ENCODE results near the gene IL17RE. TPM values are rescaled to one million over a fixed set of nuclear protein-coding genes. Genes with fewer than 3 reads are reported as not detected.
"Not testable (repeated sequence)": the region's sequence is repeated elsewhere in the genome, so short reads cannot be mapped to it uniquely, and the experiment has no call there.

The IL17RE gene
- total RNA-seq, 1 donor from 2014 or later, result 3.2 TPM

DNA sequence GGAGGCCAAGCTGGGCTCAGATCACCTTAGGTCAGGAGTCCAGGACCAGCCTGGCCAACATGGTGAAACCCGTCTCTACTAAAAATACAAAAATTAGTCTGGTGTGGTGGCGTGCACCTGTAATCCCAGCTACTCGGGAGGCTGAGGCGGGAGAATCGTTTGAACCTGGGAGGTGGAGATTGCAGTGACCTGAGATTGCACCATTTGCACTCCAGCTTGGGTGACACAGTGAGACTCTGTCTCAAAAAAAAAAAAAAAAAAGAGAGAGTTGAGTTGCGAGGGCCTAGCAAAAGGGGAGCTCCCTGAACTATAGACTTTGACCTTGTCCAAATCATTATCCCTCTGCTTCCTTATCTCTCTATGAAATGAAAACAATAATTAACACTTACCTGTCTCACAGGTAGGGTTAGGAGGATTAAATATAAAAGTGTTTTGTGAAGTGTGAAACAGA lies 1.7 kb upstream of the IL17RE start:
- intact Hi-C loops (cut with micrococcal nuclease); H3K27me3 Mint-ChIP-seq (ENCODE audit: insufficient read depth); DNase-seq (ENCODE audit: low spot score); H3K36me3 Mint-ChIP-seq (ENCODE audit: low read depth); H3K9me3 Mint-ChIP-seq: not testable (repeated sequence)
- H3K27ac Mint-ChIP-seq, result peak overlapping the region; percentile 22
- peaks cover 47% of the 10 kb centered on the region for H3K4me1 Mint-ChIP-seq (ENCODE audit: low read depth)
- H3K4me3 Mint-ChIP-seq, result peak overlapping the region; percentile 23

GRCh38 chr3:9901967-9902366 lies 681 bp upstream of the IL17RE start:
- DNase-seq (ENCODE audit: low spot score), result peak; percentile 36
- intact Hi-C loops (cut with micrococcal nuclease), result loop anchor here (1.0 kb wide), 1 partner anchor 12 kb away; the partner anchor contains the start of gene JAGN1
- H3K27ac Mint-ChIP-seq, result peak overlapping the region; percentile 71

DNA sequence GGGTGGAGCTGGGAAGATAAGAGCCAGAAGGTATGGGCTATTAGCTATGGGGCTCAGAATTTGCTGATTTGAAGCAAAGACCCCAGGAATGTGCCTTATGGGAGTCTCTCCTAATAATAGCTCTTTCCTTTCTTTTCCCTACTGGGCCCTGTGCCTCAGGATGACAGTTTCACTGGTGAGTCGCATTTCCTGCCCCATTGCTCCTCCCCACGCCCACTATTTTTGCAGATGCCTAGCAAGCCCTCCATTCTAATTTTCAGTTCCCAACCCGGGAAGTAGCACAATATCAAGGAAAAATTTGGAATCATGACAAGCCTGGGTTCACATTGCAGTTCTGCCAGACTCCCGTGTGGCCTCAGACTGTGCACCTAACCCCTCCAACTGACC lies 583 bp downstream of the IL17RE start:
- Mint-ChIP-seq H3K27me3 (ENCODE audit: insufficient read depth) (no peaks in the 10 kb centered on the region), H3K36me3 (ENCODE audit: low read depth) (no peaks in the 10 kb centered on the region), H3K9me3 (no peaks in the 10 kb centered on the region), H3K4me3 (peak overlapping the region; percentile 74), H3K27ac (peak overlapping the region; percentile 90), H3K4me1 (ENCODE audit: low read depth) (peaks cover 37% of the 10 kb centered on the region)
- intact Hi-C loops (cut with micrococcal nuclease), result loop anchor here (1.0 kb wide), 1 partner anchor 13 kb away; no protein-coding TSS in a partner anchor
- no peak for DNase-seq (ENCODE audit: low spot score)

More at GRCh38 chr3:9901967-9902366, 681 bp upstream of the IL17RE start:
- no peaks in the 10 kb centered on the region for H3K27me3 Mint-ChIP-seq (ENCODE audit: insufficient read depth)
- peaks cover 42% of the 10 kb centered on the region for H3K4me1 Mint-ChIP-seq (ENCODE audit: low read depth)
- no peaks in the 10 kb centered on the region for H3K36me3 Mint-ChIP-seq (ENCODE audit: low read depth)
- no peaks in the 10 kb centered on the region for H3K9me3 Mint-ChIP-seq
- H3K4me3 Mint-ChIP-seq, result peak overlapping the region; percentile 74

DNA sequence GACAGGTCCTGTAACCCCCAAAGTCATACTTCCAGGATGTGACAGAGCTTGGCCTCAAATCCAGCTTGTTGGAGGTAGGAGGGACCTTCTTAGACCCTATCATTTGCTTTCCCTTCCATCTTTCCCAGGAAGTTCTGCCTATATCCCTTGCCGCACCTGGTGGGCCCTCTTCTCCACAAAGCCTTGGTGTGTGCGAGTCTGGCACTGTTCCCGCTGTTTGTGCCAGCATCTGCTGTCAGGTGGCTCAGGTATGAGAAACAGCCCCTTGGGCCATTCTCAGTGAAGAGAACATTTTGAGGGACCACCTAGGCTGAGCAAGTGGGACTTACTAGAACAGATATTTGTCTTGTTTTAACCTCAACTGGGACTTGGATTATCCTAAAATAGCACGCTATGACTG lies 1.3 kb downstream of the IL17RE start:
- Mint-ChIP-seq H3K36me3 (ENCODE audit: low read depth) (no peaks in the 10 kb centered on the region), H3K9me3 (no peaks in the 10 kb centered on the region), H3K4me1 (ENCODE audit: low read depth) (peaks cover 32% of the 10 kb centered on the region), H3K27ac (no peak overlapping the region), H3K27me3 (ENCODE audit: insufficient read depth) (no peaks in the 10 kb centered on the region), H3K4me3 (peak overlapping the region; percentile 19)
- intact Hi-C loops (cut with micrococcal nuclease), result loop anchor here (1.0 kb wide), 1 partner anchor 12 kb away; no protein-coding TSS in a partner anchor
- DNase-seq (ENCODE audit: low spot score), result no peak

- intact Hi-C loops (cut with micrococcal nuclease), result no loop called here
Measured at GRCh38 chr3:9906480-9906879, 3.8 kb downstream of the IL17RE start.

DNA sequence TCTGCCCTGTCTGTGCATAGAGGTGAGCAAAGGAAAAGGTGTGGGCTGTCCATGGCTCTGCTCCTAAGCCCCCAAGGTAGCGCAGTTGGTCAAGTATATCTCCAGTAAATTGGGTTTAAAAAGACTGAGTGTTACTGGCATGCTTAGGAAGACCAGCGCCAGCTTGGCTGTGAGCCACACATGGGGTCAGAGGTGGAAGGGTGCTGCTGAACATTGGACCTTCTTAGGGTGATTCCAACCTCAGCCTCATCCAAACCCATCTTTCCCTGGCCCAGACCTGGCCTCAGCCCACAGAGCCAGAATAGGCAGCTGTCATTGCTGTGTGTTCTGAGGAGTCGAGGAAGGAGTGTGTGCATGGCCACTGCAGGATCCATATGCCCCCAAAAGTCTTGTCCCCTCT lies 5.6 kb downstream of the IL17RE start:
- H3K36me3 Mint-ChIP-seq (ENCODE audit: low read depth), result no peaks in the 10 kb centered on the region
- no peak overlapping the region for H3K27ac Mint-ChIP-seq
- intact Hi-C loops (cut with micrococcal nuclease), result no loop called here

More at GRCh38 chr3:9906480-9906879, 3.8 kb downstream of the IL17RE start:
- no peak overlapping the region for H3K27ac Mint-ChIP-seq
- peaks cover 37% of the 10 kb centered on the region for H3K4me1 Mint-ChIP-seq (ENCODE audit: low read depth)
- no peak for DNase-seq (ENCODE audit: low spot score)
- H3K9me3 Mint-ChIP-seq, result no peaks in the 10 kb centered on the region
- no peaks in the 10 kb centered on the region for H3K27me3 Mint-ChIP-seq (ENCODE audit: insufficient read depth)
- H3K4me3 Mint-ChIP-seq, result no peak overlapping the region
- no peaks in the 10 kb centered on the region for H3K36me3 Mint-ChIP-seq (ENCODE audit: low read depth)

DNA sequence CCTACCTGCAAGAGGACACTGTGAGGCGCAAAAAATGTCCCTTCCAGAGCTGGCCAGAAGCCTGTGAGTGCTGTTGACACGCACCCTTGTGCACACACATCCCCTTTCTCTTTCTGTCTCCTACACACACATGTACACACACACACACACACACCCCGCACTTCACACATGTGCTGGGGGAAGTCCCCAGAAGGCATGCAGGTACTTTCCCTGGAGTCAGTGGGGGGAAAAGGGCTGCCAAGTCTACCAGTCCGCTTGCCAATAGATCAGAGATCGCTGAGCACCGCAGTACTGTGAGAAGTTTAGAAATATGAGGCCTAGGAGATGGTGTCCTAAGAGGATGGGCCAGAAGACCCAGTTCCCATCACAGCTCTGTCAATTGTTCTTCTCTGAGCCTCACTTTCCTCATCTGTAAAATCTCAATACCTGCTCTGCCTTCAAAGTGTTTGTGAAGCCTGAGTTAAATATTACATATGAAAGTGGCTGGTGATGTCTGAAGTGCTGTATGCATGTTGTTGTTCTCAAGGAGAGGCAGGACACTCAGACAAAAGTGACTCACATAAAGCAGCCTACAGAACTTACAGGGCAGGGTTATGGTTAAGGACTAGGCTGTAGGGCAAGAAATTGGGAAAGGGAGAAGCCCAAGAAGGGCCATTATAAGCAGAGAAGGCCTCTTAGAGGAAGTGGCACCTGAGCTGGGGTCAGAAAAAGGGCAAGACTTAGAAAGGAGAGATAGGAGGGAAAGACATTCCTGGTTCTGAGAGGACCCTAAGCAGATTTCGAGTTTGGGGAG lies 6.8 kb downstream of the IL17RE start:
- intact Hi-C loops (cut with micrococcal nuclease), result loop anchor here (5.0 kb wide), 1 partner anchor 47 kb away; no protein-coding TSS in a partner anchor
- Mint-ChIP-seq H3K4me3 (no peak overlapping the region), H3K9me3 (no peaks in the 10 kb centered on the region), H3K36me3 (ENCODE audit: low read depth) (no peaks in the 10 kb centered on the region), H3K27me3 (ENCODE audit: insufficient read depth) (no peaks in the 10 kb centered on the region), H3K27ac (peak overlapping the region; percentile 29), H3K4me1 (ENCODE audit: low read depth) (peaks cover 20% of the 10 kb centered on the region)
- DNase-seq (ENCODE audit: low spot score), result no peak

More for the DNA sequence above, 5.6 kb downstream of the IL17RE start:
- H3K27me3 Mint-ChIP-seq (ENCODE audit: insufficient read depth), result no peaks in the 10 kb centered on the region
- no peaks in the 10 kb centered on the region for H3K9me3 Mint-ChIP-seq
- H3K4me3 Mint-ChIP-seq, result no peak overlapping the region
- DNase-seq (ENCODE audit: low spot score), result no peak
- peaks cover 28% of the 10 kb centered on the region for H3K4me1 Mint-ChIP-seq (ENCODE audit: low read depth)

DNA sequence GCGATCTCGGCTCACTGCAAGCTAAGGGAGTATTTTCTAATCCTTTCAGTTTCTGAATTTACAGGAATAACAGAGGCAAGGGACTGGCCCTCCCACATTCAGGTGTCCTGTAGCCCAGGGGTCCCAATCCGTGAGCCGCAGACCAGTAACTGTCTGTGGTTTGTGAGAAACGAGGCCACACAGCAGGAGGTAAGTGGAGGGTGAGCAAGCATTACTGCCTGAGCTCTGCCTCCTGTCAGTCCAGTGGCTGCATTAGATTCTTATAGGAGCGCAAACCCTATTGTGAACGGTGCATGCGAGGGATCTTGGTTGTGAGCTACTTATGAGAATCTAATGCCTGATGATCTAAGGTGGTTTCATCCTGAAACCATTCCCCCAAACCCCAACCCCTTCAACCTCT lies 9.2 kb downstream of the IL17RE start:
- peaks cover 2% of the 10 kb centered on the region for H3K27me3 Mint-ChIP-seq (ENCODE audit: insufficient read depth)
- no peaks in the 10 kb centered on the region for H3K9me3 Mint-ChIP-seq
- H3K4me3 Mint-ChIP-seq, result no peak overlapping the region
- no peak overlapping the region for H3K27ac Mint-ChIP-seq
- H3K36me3 Mint-ChIP-seq (ENCODE audit: low read depth), result no peaks in the 10 kb centered on the region
- DNase-seq (ENCODE audit: low spot score), result no peak
- H3K4me1 Mint-ChIP-seq (ENCODE audit: low read depth), result peaks cover 26% of the 10 kb centered on the region
- intact Hi-C loops (cut with micrococcal nuclease), result loop anchor here (5.0 kb wide), 1 partner anchor 50 kb away; no protein-coding TSS in a partner anchor

DNA sequence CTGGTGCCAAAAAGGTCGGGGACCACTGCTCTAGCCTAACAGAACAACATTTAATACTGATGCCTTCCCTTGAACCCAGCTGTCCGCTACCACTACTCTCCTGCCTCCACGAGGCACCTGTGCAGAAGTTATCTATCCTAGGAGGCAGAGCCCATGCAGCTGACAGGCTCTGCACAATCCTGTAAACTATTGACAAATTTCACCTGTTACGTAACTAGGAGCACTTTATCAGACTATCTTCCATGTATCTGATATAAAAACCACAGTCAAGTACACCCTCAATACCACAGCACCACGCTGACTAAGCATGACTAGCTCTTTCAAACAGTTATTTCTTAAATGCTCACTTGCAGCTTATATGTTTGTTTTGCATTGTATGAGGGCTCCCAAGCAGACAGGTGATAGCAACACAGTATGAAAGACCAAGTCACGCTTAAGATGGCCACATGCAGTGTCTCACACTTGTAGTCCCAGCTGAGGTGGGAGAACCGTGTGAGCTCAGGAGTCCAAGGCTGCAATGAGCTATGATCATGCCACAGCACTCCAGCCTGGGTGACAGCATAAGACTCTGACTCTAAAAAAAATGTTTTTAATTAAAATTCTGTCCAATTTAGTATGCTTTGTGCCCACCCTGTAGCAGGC lies 9.8 kb downstream of the IL17RE start:
- H3K4me3 Mint-ChIP-seq, result no peak overlapping the region
- peaks cover 27% of the 10 kb centered on the region for H3K4me1 Mint-ChIP-seq (ENCODE audit: low read depth)
- no peak for DNase-seq (ENCODE audit: low spot score)
- H3K27me3 Mint-ChIP-seq (ENCODE audit: insufficient read depth), result peaks cover 2% of the 10 kb centered on the region
- no peaks in the 10 kb centered on the region for H3K36me3 Mint-ChIP-seq (ENCODE audit: low read depth)
- intact Hi-C loops (cut with micrococcal nuclease), result loop anchor here (5.0 kb wide), 1 partner anchor 50 kb away; no protein-coding TSS in a partner anchor
- H3K27ac Mint-ChIP-seq, result no peak overlapping the region
- H3K9me3 Mint-ChIP-seq, result no peaks in the 10 kb centered on the region

GRCh38 chr3:9913601-9914000 lies 11.0 kb downstream of the IL17RE start:
- Mint-ChIP-seq H3K27me3 (ENCODE audit: insufficient read depth) (peaks cover 2% of the 10 kb centered on the region), H3K36me3 (ENCODE audit: low read depth) (no peaks in the 10 kb centered on the region), H3K27ac (no peak overlapping the region), H3K9me3 (no peaks in the 10 kb centered on the region), H3K4me1 (ENCODE audit: low read depth) (peaks cover 27% of the 10 kb centered on the region), H3K4me3 (no peak overlapping the region)
- DNase-seq (ENCODE audit: low spot score), result no peak
- intact Hi-C loops (cut with micrococcal nuclease), result loop anchor here (5.0 kb wide), 1 partner anchor 51 kb away; no protein-coding TSS in a partner anchor

DNA sequence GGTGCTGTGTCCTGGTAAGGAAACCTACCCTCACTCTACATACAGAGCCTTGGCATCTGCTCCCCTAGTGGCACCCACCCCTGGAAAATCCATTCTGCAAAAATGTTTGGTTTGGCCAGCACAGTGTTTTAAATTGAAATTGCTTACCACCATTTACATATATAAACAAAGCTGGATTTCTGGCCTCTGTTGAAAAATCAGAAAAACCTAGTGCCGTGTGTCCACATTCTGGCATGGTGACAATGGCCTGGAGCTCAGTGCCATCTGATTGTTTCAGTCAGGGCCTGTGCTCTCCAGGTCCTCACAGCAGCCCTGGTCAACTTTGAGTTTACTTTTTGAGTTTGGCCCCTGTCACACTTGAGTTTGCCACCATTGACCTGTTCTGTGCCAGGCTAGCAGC lies 11.4 kb downstream of the IL17RE start:
- H3K36me3 Mint-ChIP-seq (ENCODE audit: low read depth), result no peaks in the 10 kb centered on the region
- H3K27me3 Mint-ChIP-seq (ENCODE audit: insufficient read depth), result peaks cover 2% of the 10 kb centered on the region
- no peak for DNase-seq (ENCODE audit: low spot score)
- H3K4me1 Mint-ChIP-seq (ENCODE audit: low read depth), result peaks cover 25% of the 10 kb centered on the region
- no peaks in the 10 kb centered on the region for H3K9me3 Mint-ChIP-seq
- no peak overlapping the region for H3K4me3 Mint-ChIP-seq
- no peak overlapping the region for H3K27ac Mint-ChIP-seq
- intact Hi-C loops (cut with micrococcal nuclease), result loop anchor here (2.0 to 5.0 kb wide), 2 partner anchors 52 to 69 kb away; partner anchors contain the start of gene RPUSD3

DNA sequence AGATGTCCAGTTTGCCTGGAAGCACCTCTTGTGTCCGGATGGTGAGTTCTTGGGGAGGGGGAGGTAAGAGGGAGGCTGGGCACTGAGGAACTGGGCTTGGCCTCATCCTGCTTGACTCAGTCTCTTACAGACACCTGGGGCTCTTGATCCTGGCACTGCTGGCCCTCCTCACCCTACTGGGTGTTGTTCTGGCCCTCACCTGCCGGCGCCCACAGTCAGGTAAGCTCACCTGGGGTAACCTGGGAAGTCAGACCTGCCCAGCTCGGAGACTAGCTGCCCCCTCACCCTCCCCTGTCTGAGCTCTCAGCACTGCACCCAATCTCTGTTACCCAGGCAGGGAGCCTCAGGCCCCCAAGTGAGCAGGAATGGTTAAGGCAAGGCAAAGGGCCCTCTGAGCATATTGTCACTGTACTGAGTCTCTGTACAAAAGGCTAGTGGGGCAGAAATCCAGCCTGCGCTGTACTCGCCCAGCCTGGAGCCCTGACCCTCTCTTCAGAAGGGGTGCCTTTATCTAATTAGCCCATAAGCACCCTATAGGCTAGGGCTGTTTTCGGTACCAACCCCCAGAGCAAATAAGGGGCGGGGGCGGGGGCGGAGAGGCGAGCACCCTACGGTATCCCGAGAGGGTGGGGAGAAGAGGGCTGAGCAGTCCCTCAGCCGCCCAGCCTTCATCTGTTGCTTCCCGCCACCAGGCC lies 12.1 kb downstream of the IL17RE start:
- intact Hi-C loops (cut with micrococcal nuclease), result loop anchor here (1.0 to 5.0 kb wide), 4 partner anchors 18 to 70 kb away; partner anchors contain the start of genes JAGN1 and RPUSD3
- H3K36me3 Mint-ChIP-seq (ENCODE audit: low read depth), result no peaks in the 10 kb centered on the region
- DNase-seq (ENCODE audit: low spot score), result no peak
- H3K27ac Mint-ChIP-seq, result no peak overlapping the region
- peaks cover 18% of the 10 kb centered on the region for H3K4me1 Mint-ChIP-seq (ENCODE audit: low read depth)
- no peaks in the 10 kb centered on the region for H3K9me3 Mint-ChIP-seq
- peak overlapping the region; percentile 15 for H3K4me3 Mint-ChIP-seq
- H3K27me3 Mint-ChIP-seq (ENCODE audit: insufficient read depth), result peaks cover 2% of the 10 kb centered on the region

Data from activated T-helper 1 cell treated with anti-CD3 and anti-CD28 coated beads, Interleukin-12 subunit alpha, Interleukin-12 subunit beta, Interleukin-2, Interleukin-4 antibody, amounts not matched to agents 30 ng/mL and 10 ng/mL and 1 ng/mL, durations not matched to agents 14 hours and 24 hours and 36 hours (primary cell).